ENCODE measurements around the gene SYNE2. TPM values are rescaled to one million over a fixed set of nuclear protein-coding genes. Genes with fewer than 3 reads are reported as not detected.

Gene SYNE2
- total RNA-seq, 1 experiment from 2014 or later = 94.2 TPM

DNA sequence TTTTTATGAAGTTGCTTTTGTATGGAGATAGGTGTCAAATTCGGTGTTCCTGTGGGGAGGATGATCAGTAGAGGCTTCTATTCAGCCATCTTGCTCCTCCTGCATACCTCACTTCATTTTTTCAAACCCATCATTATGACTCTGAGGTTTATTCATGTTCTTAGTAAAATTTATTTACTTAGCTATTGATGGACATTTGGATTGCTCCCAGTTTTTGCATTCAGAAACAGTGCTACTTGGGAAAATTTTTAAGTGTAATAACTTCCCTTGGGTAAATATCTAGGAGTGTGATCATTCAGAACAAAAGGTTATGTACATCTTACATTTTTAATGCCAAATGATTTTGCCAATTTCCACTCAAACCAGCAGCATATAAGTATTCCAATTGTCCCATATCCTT is 208.3 kb downstream of the SYNE2 start:
- intact Hi-C loops (cut with micrococcal nuclease; ENCODE audit: unreplicated experiment) = no loop called here
- no peaks in the 10 kb centered on the region for H3K36me3 ChIP-seq (ENCODE audit: low read depth)
- H4K20me1 ChIP-seq (ENCODE audit: insufficient read depth) = no peaks in the 10 kb centered on the region
- no peak overlapping the region for H2AFZ ChIP-seq
- no peak for DNase-seq
- no peak overlapping the region for H3K4me3 ChIP-seq
- H3K27me3 ChIP-seq (ENCODE audit: insufficient read depth, low read depth) = no peaks in the 10 kb centered on the region
- H3K9me2 ChIP-seq (ENCODE audit: insufficient read depth) = no peaks in the 10 kb centered on the region
- CTCF ChIA-PET = interaction anchor here (0.5 kb wide), 1 partner anchor 14 kb away, joined by 9 read pairs; no protein-coding TSS in a partner anchor
- no peaks in the 10 kb centered on the region for H3K9me3 ChIP-seq (ENCODE audit: insufficient read depth, low read depth)
- H3F3A ChIP-seq (ENCODE audit: insufficient read depth, low read depth) = no peaks in the 10 kb centered on the region
- 0 out of 2 replicates have a peak overlapping the region, but pooled peaks have one; percentile 20 for H3K4me2 ChIP-seq
- TF ChIP-seq, protein P1, sequence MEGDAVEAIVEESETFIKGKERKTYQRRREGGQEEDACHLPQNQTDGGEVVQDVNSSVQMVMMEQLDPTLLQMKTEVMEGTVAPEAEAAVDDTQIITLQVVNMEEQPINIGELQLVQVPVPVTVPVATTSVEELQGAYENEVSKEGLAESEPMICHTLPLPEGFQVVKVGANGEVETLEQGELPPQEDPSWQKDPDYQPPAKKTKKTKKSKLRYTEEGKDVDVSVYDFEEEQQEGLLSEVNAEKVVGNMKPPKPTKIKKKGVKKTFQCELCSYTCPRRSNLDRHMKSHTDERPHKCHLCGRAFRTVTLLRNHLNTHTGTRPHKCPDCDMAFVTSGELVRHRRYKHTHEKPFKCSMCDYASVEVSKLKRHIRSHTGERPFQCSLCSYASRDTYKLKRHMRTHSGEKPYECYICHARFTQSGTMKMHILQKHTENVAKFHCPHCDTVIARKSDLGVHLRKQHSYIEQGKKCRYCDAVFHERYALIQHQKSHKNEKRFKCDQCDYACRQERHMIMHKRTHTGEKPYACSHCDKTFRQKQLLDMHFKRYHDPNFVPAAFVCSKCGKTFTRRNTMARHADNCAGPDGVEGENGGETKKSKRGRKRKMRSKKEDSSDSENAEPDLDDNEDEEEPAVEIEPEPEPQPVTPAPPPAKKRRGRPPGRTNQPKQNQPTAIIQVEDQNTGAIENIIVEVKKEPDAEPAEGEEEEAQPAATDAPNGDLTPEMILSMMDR (conservative IDR thresholded peaks at IDR 0.05) = no peak
- TF ChIP-seq EZH2 (IDR thresholded peaks at IDR 0.05; ENCODE audit: low read depth) = no peak
- H3K4me1 ChIP-seq (replicated peaks; ENCODE audit: insufficient read depth) = peaks cover 24% of the 10 kb centered on the region
- POLR2A ChIA-PET (ENCODE audit: unreplicated experiment) = no interaction called here
- H3K79me2 ChIP-seq (ENCODE audit: low read depth) = no peaks in the 10 kb centered on the region
- no peak overlapping the region for H3K27ac ChIP-seq
- no TSS peak for BruUV-seq (replicated peaks)

DNA sequence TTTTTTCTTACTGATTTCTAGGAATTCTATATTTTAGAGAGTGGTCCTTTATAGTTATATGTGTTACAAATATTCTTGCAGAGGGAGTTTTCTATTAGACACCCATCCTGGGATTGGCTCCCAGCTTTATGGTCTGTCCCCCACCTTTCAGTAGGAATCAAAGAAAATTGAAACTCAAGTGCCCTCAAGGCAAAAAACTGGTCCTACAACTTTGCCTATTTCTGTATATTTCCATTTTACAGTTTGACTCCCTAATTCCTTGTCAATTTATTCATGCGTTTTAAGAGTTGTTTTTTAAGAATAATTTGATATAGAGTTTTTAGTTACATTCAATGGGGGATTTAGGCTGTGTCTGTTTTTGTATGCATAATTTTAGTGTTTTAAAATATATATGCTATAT is 208.9 kb downstream of the SYNE2 start:
- TF ChIP-seq, protein P1 (conservative IDR thresholded peaks at IDR 0.05) = no peak
- no peak for TF ChIP-seq EZH2 (IDR thresholded peaks at IDR 0.05; ENCODE audit: low read depth)
- peaks cover 24% of the 10 kb centered on the region for H3K4me1 ChIP-seq (replicated peaks; ENCODE audit: insufficient read depth)
- ChIA-PET CTCF (interaction anchor here (0.5 kb wide), 1 partner anchor 13 kb away, joined by 9 read pairs; no protein-coding TSS in a partner anchor), POLR2A (ENCODE audit: unreplicated experiment) (interaction anchor here (0.6 kb wide), 1 partner anchor 106 kb away, joined by 11 read pairs; no protein-coding TSS in a partner anchor)
- no peaks in the 10 kb centered on the region for H3F3A ChIP-seq (ENCODE audit: insufficient read depth, low read depth)
- peak overlapping the region; percentile 20; the same call in 1 of the 2 replicates for H3K4me2 ChIP-seq
- H2AFZ ChIP-seq = no peak overlapping the region
- DNase-seq = peak in 1 of 2 experiments; percentile 47
- intact Hi-C loops (cut with micrococcal nuclease; ENCODE audit: unreplicated experiment) = no loop called here
- H4K20me1 ChIP-seq (ENCODE audit: insufficient read depth) = no peaks in the 10 kb centered on the region
- no peaks in the 10 kb centered on the region for H3K9me2 ChIP-seq (ENCODE audit: insufficient read depth)
- H3K27me3 ChIP-seq (ENCODE audit: insufficient read depth, low read depth) = no peaks in the 10 kb centered on the region
- no peak overlapping the region for H3K4me3 ChIP-seq
- H3K9me3 ChIP-seq (ENCODE audit: insufficient read depth, low read depth) = no peaks in the 10 kb centered on the region
- BruUV-seq (replicated peaks) = no TSS peak
- H3K79me2 ChIP-seq (ENCODE audit: low read depth) = no peaks in the 10 kb centered on the region
- no peak overlapping the region for H3K27ac ChIP-seq
- H3K36me3 ChIP-seq (ENCODE audit: low read depth) = no peaks in the 10 kb centered on the region

DNA sequence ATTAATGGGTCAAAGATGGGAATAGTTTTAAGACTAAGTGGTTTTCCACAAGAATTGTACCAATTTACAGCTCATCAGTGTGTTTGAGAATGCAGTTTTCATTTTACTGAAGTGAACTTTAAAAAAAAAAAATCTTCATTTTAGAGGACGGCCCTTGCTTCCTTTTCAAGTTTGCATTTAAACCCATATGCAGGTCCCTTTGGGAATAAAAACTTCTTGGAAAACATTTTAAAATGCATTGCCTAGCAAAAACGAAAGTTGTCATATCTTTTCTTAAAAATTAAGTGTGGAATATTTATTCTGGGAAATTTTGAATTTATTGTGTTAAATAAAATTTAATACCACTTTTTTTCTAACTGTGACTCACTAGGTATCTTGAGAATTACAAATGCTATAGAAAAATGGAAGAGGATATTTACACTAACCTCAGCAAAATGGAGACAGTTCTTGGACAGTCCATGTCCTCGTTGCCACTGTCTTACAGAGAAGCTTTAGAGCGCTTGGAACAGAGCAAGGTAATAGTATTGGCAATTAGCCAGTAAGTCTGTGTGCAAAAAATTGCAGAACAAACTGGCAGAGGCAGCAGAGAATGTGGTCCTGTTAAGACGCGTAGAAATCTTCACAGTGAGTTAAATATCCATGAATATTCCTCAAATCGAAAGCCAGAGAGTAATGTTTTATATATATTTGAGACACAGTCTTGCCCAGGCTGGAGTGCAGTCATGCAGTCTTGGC is 209.7 kb downstream of the SYNE2 start:
- H3K4me3 ChIP-seq = no peak overlapping the region
- no peak overlapping the region for H3K27ac ChIP-seq
- H3K9me3 ChIP-seq (ENCODE audit: insufficient read depth, low read depth) = no peaks in the 10 kb centered on the region
- H3K4me1 ChIP-seq (replicated peaks; ENCODE audit: insufficient read depth) = peaks cover 24% of the 10 kb centered on the region
- no peak overlapping the region for H2AFZ ChIP-seq
- ChIA-PET POLR2A (ENCODE audit: unreplicated experiment) (interaction anchor here (0.6 kb wide), 1 partner anchor 105 kb away, joined by 11 read pairs; no protein-coding TSS in a partner anchor), CTCF (no interaction called here)
- TF ChIP-seq, protein P1 (conservative IDR thresholded peaks at IDR 0.05) = no peak
- no peak for TF ChIP-seq EZH2 (IDR thresholded peaks at IDR 0.05; ENCODE audit: low read depth)
- H3K79me2 ChIP-seq (ENCODE audit: low read depth) = no peaks in the 10 kb centered on the region
- BruUV-seq (replicated peaks) = no TSS peak
- intact Hi-C loops (cut with micrococcal nuclease; ENCODE audit: unreplicated experiment) = no loop called here
- no peaks in the 10 kb centered on the region for H3K36me3 ChIP-seq (ENCODE audit: low read depth)
- no peaks in the 10 kb centered on the region for H3K9me2 ChIP-seq (ENCODE audit: insufficient read depth)
- no peaks in the 10 kb centered on the region for H4K20me1 ChIP-seq (ENCODE audit: insufficient read depth)
- H3K4me2 ChIP-seq = no peak overlapping the region
- H3K27me3 ChIP-seq (ENCODE audit: insufficient read depth, low read depth) = no peaks in the 10 kb centered on the region
- DNase-seq = no peak
- H3F3A ChIP-seq (ENCODE audit: insufficient read depth, low read depth) = no peaks in the 10 kb centered on the region

Measured in PC-9 (cell line).